DND-41 (cell line): ENCODE results near the gene RABGAP1L.

Source experiments
- ATAC-seq: fragments of 200-7000 bp; cut with Tn5 transposase; 3 replicates; pipeline ENCODE4 v1.9.1; 2021; ENCODE audit warnings: low read depth; ENCODE audit not compliant: insufficient read depth
- DNase-seq: peaks from one replicate; pipeline ENCODE4 v3.0.0-alpha.2; 2020
- H2AFZ ChIP-seq: 2 replicates; pipeline ENCODE4 v1.6.0; 2012; ENCODE audit warnings: low read depth, low read length
- H3K27ac ChIP-seq: 2 replicates; pipeline ENCODE4 v1.5.1; 2012; ENCODE audit warnings: low read length, inconsistent platforms
- H3K27me3 ChIP-seq: fragments of 200-600 bp; sonication (generic); 2 replicates; pipeline ENCODE4 v1.6.0; 2012; ENCODE audit warnings: low read length, mild to moderate bottlenecking, inconsistent platforms; ENCODE audit not compliant: insufficient read depth, poor library complexity
- H3K36me3 ChIP-seq: 2 replicates; pipeline ENCODE4 v1.5.1; 2012; ENCODE audit warnings: low read length, inconsistent platforms; ENCODE audit not compliant: insufficient read depth
- H3K4me1 ChIP-seq: 2 replicates; pipeline ENCODE4 v1.5.1; 2012; ENCODE audit warnings: mild to moderate bottlenecking, low read length; ENCODE audit not compliant: insufficient read depth
- H3K4me2 ChIP-seq: 2 replicates; pipeline ENCODE4 v1.6.0; 2012; ENCODE audit warnings: mild to moderate bottlenecking, moderate library complexity, low read length, inconsistent platforms; ENCODE audit not compliant: insufficient read depth
- H3K4me3 ChIP-seq, 2 experiments: fragments of 200-600 bp in 1 of 2; shearing (Covaris generic) in 1 of 2; 2 replicates each; pipeline ENCODE4 v1.5.1; 2012 to 2016; ENCODE audit warnings: inconsistent platforms in 2 of 2, low read length in 2 of 2, mild to moderate bottlenecking in 2 of 2, low read depth in 1 of 2, moderate library complexity in 1 of 2
- H3K79me2 ChIP-seq: 2 replicates; pipeline ENCODE4 v1.6.0; 2012; ENCODE audit warnings: low read length, inconsistent platforms; ENCODE audit not compliant: insufficient read depth
- H3K9ac ChIP-seq: 2 replicates; pipeline ENCODE4 v1.6.0; 2012; ENCODE audit warnings: low read depth, mild to moderate bottlenecking, inconsistent platforms, low read length, moderate library complexity
- H3K9me3 ChIP-seq: 2 replicates; pipeline ENCODE4 v1.5.1; 2012; ENCODE audit warnings: low read length, moderate library complexity, mild to moderate bottlenecking, inconsistent platforms; ENCODE audit not compliant: insufficient read depth, severe bottlenecking
- H4K20me1 ChIP-seq: 2 replicates; pipeline ENCODE4 v1.6.0; 2012; ENCODE audit warnings: low read length; ENCODE audit not compliant: insufficient read depth
- CTCF ChIP-seq: IDR thresholded peaks from 2 replicates; pipeline ENCODE4 v1.5.1; 2012; ENCODE audit warnings: borderline replicate concordance, low read length, moderate library complexity, mild to moderate bottlenecking; ENCODE audit not compliant: poor library complexity, severe bottlenecking; ENCODE audit errors: extremely low read depth
- EZH2 ChIP-seq: IDR thresholded peaks from 3 replicates; pipeline ENCODE4 v1.6.1; 2012; ENCODE audit warnings: borderline replicate concordance, low read depth, mild to moderate bottlenecking, moderate library complexity, low read length, inconsistent platforms; ENCODE audit not compliant: severe bottlenecking

The RABGAP1L gene

DNA sequence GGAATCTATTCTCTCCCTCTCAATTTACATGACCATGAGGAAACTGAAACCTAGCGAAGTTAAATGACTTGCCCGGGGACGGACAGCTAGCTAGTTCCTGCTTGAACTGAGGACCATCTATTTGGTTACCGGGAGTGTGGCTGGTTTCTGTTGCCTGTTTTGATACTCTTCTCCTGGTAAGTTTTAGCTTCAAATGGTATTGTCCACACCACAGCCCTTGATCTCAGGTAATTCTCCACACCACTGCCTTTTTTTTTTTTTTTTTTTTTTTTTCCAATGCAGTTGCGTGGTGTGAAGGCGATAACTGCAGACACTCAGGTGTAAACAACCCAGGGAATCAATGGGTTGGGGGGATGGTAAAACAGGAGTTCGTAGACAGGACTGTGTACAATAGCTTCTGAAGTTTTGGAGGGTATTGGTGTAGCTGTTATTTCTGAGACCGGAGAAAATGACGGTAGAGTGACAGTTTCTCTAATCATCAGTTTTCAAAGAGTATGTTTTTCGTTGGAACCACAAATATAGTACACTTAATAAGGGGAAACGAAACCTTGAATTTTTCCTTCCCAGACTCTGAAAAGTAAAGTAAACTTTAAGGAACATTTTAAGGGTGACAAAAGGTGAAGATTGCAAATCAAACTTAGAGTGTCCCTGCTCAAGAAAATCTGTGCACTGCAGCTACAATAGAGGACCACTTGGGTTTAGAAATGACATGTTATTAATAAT lies 715.2 kb downstream of the RABGAP1L start:
- no peak overlapping the region for H3K4me3 ChIP-seq
- H3K27ac ChIP-seq: no peak overlapping the region
- H2AFZ ChIP-seq: no peak overlapping the region
- no peak for DNase-seq
- H3K4me2 ChIP-seq: no peak overlapping the region
- H3K36me3 ChIP-seq: no peaks in the 10 kb centered on the region
- no peaks in the 10 kb centered on the region for H3K27me3 ChIP-seq
- no peaks in the 10 kb centered on the region for H3K79me2 ChIP-seq
- no peaks in the 10 kb centered on the region for H4K20me1 ChIP-seq
- H3K9ac ChIP-seq: no peak overlapping the region
- no peaks in the 10 kb centered on the region for H3K9me3 ChIP-seq
- H3K4me1 ChIP-seq: no peaks in the 10 kb centered on the region
- ATAC-seq: no peak
- TF ChIP-seq EZH2: no peak
- no peak for TF ChIP-seq CTCF

GRCh38 chr1:174875306-174875705 lies 716.0 kb downstream of the RABGAP1L start:
- Histone ChIP-seq H3K79me2 (no peaks in the 10 kb centered on the region), H2AFZ (no peak overlapping the region), H3K4me2 (no peak overlapping the region), H3K36me3 (no peaks in the 10 kb centered on the region), H4K20me1 (no peaks in the 10 kb centered on the region), H3K4me1 (no peaks in the 10 kb centered on the region), H3K27me3 (no peaks in the 10 kb centered on the region), H3K27ac (no peak overlapping the region), H3K4me3 (no peak overlapping the region), H3K9ac (no peak overlapping the region), H3K9me3 (no peaks in the 10 kb centered on the region)
- ATAC-seq: no peak
- TF ChIP-seq CTCF: no peak
- no peak for TF ChIP-seq EZH2
- DNase-seq: no peak

DNA sequence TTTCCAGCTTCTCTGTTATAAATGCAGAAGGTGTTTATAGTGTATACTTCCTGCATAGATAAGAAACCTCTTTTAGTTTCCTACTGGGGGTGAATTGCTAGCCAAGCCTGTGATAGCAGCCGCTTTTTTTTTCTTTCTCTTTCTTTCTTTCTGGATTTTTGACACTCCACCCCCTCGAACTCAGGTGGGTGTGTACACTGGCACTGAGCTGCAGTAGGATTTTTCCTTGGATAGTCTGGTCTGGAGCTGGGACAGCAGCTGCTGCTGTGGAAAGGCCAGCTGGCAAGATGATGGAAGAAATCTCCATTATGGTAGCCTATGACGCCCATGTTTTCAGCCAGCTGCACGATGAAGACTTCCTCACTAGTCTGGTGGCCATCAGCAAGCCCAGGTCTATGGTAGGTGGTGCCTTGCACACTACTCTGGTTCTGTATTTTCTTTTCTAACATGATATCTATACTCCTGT lies 717.9 kb downstream of the RABGAP1L start:
- Histone ChIP-seq H2AFZ (no peak overlapping the region), H4K20me1 (no peaks in the 10 kb centered on the region), H3K27me3 (no peaks in the 10 kb centered on the region), H3K4me3 (no peak overlapping the region), H3K36me3 (no peaks in the 10 kb centered on the region), H3K4me2 (no peak overlapping the region), H3K27ac (no peak overlapping the region), H3K4me1 (no peaks in the 10 kb centered on the region), H3K79me2 (no peaks in the 10 kb centered on the region), H3K9ac (no peak overlapping the region), H3K9me3 (no peaks in the 10 kb centered on the region)
- DNase-seq (no peak), ATAC-seq (no peak)
- TF ChIP-seq CTCF: no peak

DNA sequence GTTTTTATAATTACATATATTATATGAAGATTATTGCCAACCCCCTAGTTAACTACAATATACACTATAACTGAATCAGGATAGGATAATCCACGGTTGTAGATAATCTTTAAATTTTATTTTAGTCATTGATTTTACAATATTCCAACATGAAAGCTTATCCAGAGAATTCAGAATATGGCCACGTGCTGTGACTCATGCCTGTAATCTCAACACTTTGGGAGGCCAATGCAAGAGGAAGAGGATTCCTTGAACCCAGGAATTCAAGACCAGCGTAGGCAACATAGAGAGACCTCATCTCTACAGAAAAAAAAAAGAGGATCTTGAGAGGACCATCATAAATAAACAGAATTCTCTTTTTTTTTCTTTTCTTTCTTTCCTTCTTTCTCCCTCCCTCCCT lies 720.9 kb downstream of the RABGAP1L start:
- Histone ChIP-seq H3K4me3 (no peak overlapping the region), H3K9ac (no peak overlapping the region), H3K4me2 (no peak overlapping the region), H3K79me2 (no peaks in the 10 kb centered on the region), H3K27ac (no peak overlapping the region), H2AFZ (no peak overlapping the region), H3K4me1 (no peaks in the 10 kb centered on the region), H4K20me1 (no peaks in the 10 kb centered on the region), H3K9me3 (no peaks in the 10 kb centered on the region), H3K36me3 (no peaks in the 10 kb centered on the region), H3K27me3 (no peaks in the 10 kb centered on the region)
- DNase-seq (no peak), ATAC-seq (no peak)
- TF ChIP-seq CTCF (no peak), EZH2 (no peak)
